Stimulated activated CD4-positive, alpha-beta T cell treated with anti-CD3 and anti-CD28 coated beads, Interleukin-4, amount 100 ng/mL, for 1 hour (primary cell): ENCODE measurements around the gene GPRIN1.
"Not testable (repeated sequence)": the region's sequence is repeated elsewhere in the genome, so short reads cannot be mapped to it uniquely, and the experiment has no call there.

ENCODE experiments used
- DNase-seq: peaks from one replicate; pipeline ENCODE4 v3.0.0-alpha.2; 2020

The GPRIN1 gene

GRCh38 chr5:176564002-176564401 lies 46.0 kb downstream of the GPRIN1 start:
- DNase-seq = no peak

GRCh38 chr5:176562189-176562588 lies 47.8 kb downstream of the GPRIN1 start:
- no peak for DNase-seq

GRCh38 chr5:176561259-176561658 lies 48.7 kb downstream of the GPRIN1 start:
- DNase-seq = no peak

GRCh38 chr5:176560364-176560763 lies 49.6 kb downstream of the GPRIN1 start:
- peak; percentile 35 for DNase-seq

- DNase-seq = no peak
Measured at GRCh38 chr5:176559683-176560082, 50.3 kb downstream of the GPRIN1 start.

GRCh38 chr5:176557846-176558245 lies 52.1 kb downstream of the GPRIN1 start:
- no peak for DNase-seq

- DNase-seq = no peak
Measured at GRCh38 chr5:176553260-176554085, 56.5 kb downstream of the GPRIN1 start.

- DNase-seq = no peak
Measured at GRCh38 chr5:176552332-176552869, 57.6 kb downstream of the GPRIN1 start.

GRCh38 chr5:176550937-176551336 lies 59.0 kb downstream of the GPRIN1 start:
- DNase-seq = not testable (repeated sequence)

GRCh38 chr5:176550275-176550831 lies 59.6 kb downstream of the GPRIN1 start:
- DNase-seq = no peak

GRCh38 chr5:176549871-176550270 lies 60.1 kb downstream of the GPRIN1 start:
- no peak for DNase-seq

- no peak for DNase-seq
Measured at GRCh38 chr5:176548967-176549444, 61.0 kb downstream of the GPRIN1 start, which contains the start of gene CDHR2. Gene CDHR2, plus strand, starts transcription at chr5:176549342. Its CDS starts 16,011 bp downstream, at chr5:176565353.

- DNase-seq = no peak
Measured at GRCh38 chr5:176547802-176548201, 62.2 kb downstream of the GPRIN1 start.
